ENCODE data around the gene SLC41A2.
"Not testable (repeated sequence)": the region's sequence is repeated elsewhere in the genome, so short reads cannot be mapped to it uniquely, and the experiment has no call there.

SLC41A2 gene

GRCh38 chr12:104963757-104964156, 5.7 kb upstream of the SLC41A2 start:
- no peak for FAIRE-seq

GRCh38 chr12:104960464-104960863, 2.4 kb upstream of the SLC41A2 start:
- no peak for FAIRE-seq

- FAIRE-seq: no peak
These were observed 1.3 kb upstream of the SLC41A2 start for GRCh38 chr12:104959335-104959841.

GRCh38 chr12:104958805-104959334, 780 bp upstream of the SLC41A2 start:
- no peak for FAIRE-seq

- FAIRE-seq: no peak
These were observed 430 bp downstream of the SLC41A2 start for GRCh38 chr12:104957719-104958000.

GRCh38 chr12:104956870-104957718, 996 bp downstream of the SLC41A2 start:
- FAIRE-seq: no peak

- no peak for FAIRE-seq
These were observed 2.4 kb downstream of the SLC41A2 start for GRCh38 chr12:104955703-104956102.

- FAIRE-seq: no peak
These were observed 4.8 kb downstream of the SLC41A2 start for GRCh38 chr12:104953323-104953722.

- FAIRE-seq: no peak
These were observed 5.3 kb downstream of the SLC41A2 start for GRCh38 chr12:104952816-104953215.

GRCh38 chr12:104951759-104952509, 6.2 kb downstream of the SLC41A2 start:
- FAIRE-seq: no peak

- not testable (repeated sequence) for FAIRE-seq
These were observed 9.4 kb downstream of the SLC41A2 start for GRCh38 chr12:104948716-104949115.

GRCh38 chr12:104944252-104944651, 13.8 kb downstream of the SLC41A2 start:
- FAIRE-seq: no peak

GRCh38 chr12:104943401-104943800, 14.7 kb downstream of the SLC41A2 start:
- not testable (repeated sequence) for FAIRE-seq

GRCh38 chr12:104942075-104942474, 16.0 kb downstream of the SLC41A2 start:
- no peak for FAIRE-seq

- FAIRE-seq: no peak
These were observed 16.6 kb downstream of the SLC41A2 start for GRCh38 chr12:104941454-104941853.

- FAIRE-seq: no peak
These were observed 19.0 kb downstream of the SLC41A2 start for GRCh38 chr12:104939089-104939488.

- no peak for FAIRE-seq
These were observed 19.7 kb downstream of the SLC41A2 start for GRCh38 chr12:104938371-104938770.

- no peak for FAIRE-seq
These were observed 22.2 kb downstream of the SLC41A2 start for GRCh38 chr12:104935886-104936285.

- no peak for FAIRE-seq
These were observed 24.3 kb downstream of the SLC41A2 start for GRCh38 chr12:104933778-104934177.

GRCh38 chr12:104933128-104933527, 25.0 kb downstream of the SLC41A2 start:
- no peak for FAIRE-seq

GRCh38 chr12:104930388-104931326, 27.4 kb downstream of the SLC41A2 start:
- no peak for FAIRE-seq

GRCh38 chr12:104929977-104930376, 28.1 kb downstream of the SLC41A2 start:
- FAIRE-seq: no peak

GRCh38 chr12:104929368-104929767, 28.7 kb downstream of the SLC41A2 start:
- FAIRE-seq: no peak
